Body of pancreas (tissue), 4 donors: ENCODE data around the gene MRPL47. TPM values are rescaled to one million over a fixed set of nuclear protein-coding genes. Genes with fewer than 3 reads are reported as not detected.

Source experiments
- ATAC-seq: fragments of 150-250 bp; one replicate; pipeline ENCODE4 v1.9.1; 2016
- DNase-seq, 4 donors: peaks; one replicate each; pipeline ENCODE4 v3.0.0-alpha.2; 2019
- H3K27ac ChIP-seq, 4 donors: fragments of 200-600 bp; sonication (generic); 1 replicate in 3 of 4; 2 replicates in 1 of 4; pipeline versions ENCODE4 v1.5.1 to v1.6.1; 2016 to 2019; ENCODE audit warnings: mild to moderate bottlenecking in 1 of 4, mixed read lengths in 1 of 4, moderate library complexity in 1 of 4
- H3K27me3 ChIP-seq, 2 donors: fragments of 200-600 bp; sonication (generic); one replicate each; pipeline ENCODE4 v1.6.0; 2016; ENCODE audit warnings: mild to moderate bottlenecking in 1 of 2
- H3K36me3 ChIP-seq, 2 donors: fragments of 200-600 bp; sonication (generic); replicated peaks in 1 of 2; 2 replicates each; pipeline ENCODE4 v1.5.1; 2016; ENCODE audit warnings: low read depth in 2 of 2; ENCODE audit not compliant: insufficient read depth in 1 of 2
- H3K4me1 ChIP-seq: fragments of 200-600 bp; sonication (generic); one replicate; pipeline ENCODE4 v1.6.0; 2016
- H3K4me3 ChIP-seq, 2 donors: fragments of 200-600 bp; sonication (generic); 1 replicate in 1 of 2; 2 replicates in 1 of 2; pipeline ENCODE4 v1.5.1; 2016 to 2019
- H3K9me3 ChIP-seq, 3 donors: fragments of 200-600 bp; sonication (generic); 1 replicate in 2 of 3; 2 replicates in 1 of 3; pipeline ENCODE4 v1.5.1; 2016
- POLR2A ChIP-seq, 3 donors: fragments of 450-650 bp; IDR thresholded peaks; one replicate each; pipeline ENCODE4 v1.6.1; 2016; ENCODE audit warnings: antibody characterized with exemption in 3 of 3, mild to moderate bottlenecking in 2 of 3
- WGBS, 2 donors: methylation state at CpG; one replicate each; pipeline ENCODE4 v1.1.5; 2017; 5-methylcytosine and 5-hydroxymethylcytosine counted together
- intact Hi-C: fragments of 100-400 bp; cut with DNase I; formaldehyde crosslinking; loops from one replicate; pipeline ENCODE4 v1.15.1; 2023
- total RNA-seq, 2 donors: library from RNA; depleted of rRNA; stranded (reverse); fragments of >200 nt; gene quantifications; one replicate each; pipeline ENCODE4 v1.1.0, GENCODE V29; 2016
- TF ChIP-seq, protein P1 (sequence below), 7 experiments: fragments of 450-650 bp in 4 of 7; fragments of 200-600 bp in 3 of 7; sonication (generic) in 3 of 7; IDR thresholded peaks; one replicate each; pipeline ENCODE4 v1.5.1; 2016 to 2019; ENCODE audit warnings: antibody characterized with exemption in 7 of 7

MRPL47 gene
- total RNA-seq, 2 donors from 2014 or later = 5.3 to 8.6 TPM

DNA sequence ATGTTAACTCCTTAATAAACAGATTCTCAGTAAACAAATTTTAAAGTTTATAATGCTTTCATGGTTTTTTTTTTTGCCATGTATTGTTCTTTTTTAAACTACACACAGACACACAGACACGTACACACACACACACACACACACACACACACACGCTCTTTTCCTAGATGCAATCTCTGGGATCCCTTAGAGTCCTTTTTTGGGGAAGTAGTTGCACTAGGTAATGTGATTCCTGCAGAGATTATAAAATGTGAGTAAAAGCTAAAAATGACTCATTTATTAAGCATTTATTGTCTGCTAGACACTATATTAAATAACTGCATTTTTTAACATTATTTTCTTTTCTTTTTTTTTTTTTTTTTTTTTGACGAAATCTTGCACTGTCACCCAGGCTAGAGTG, 20.0 kb upstream of the MRPL47 start:
- ATAC-seq (no peak), DNase-seq (no peak)
- no peaks in the 10 kb centered on the region for H3K4me1 ChIP-seq
- H3K9me3 ChIP-seq = no peaks in the 10 kb centered on the region
- no peak overlapping the region for H3K4me3 ChIP-seq
- TF ChIP-seq, protein P1, sequence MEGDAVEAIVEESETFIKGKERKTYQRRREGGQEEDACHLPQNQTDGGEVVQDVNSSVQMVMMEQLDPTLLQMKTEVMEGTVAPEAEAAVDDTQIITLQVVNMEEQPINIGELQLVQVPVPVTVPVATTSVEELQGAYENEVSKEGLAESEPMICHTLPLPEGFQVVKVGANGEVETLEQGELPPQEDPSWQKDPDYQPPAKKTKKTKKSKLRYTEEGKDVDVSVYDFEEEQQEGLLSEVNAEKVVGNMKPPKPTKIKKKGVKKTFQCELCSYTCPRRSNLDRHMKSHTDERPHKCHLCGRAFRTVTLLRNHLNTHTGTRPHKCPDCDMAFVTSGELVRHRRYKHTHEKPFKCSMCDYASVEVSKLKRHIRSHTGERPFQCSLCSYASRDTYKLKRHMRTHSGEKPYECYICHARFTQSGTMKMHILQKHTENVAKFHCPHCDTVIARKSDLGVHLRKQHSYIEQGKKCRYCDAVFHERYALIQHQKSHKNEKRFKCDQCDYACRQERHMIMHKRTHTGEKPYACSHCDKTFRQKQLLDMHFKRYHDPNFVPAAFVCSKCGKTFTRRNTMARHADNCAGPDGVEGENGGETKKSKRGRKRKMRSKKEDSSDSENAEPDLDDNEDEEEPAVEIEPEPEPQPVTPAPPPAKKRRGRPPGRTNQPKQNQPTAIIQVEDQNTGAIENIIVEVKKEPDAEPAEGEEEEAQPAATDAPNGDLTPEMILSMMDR (IDR thresholded peaks at IDR 0.05) = no peak
- TF ChIP-seq POLR2A (IDR thresholded peaks at IDR 0.05) = no peak
- 56 to 84% methylated on average over 2 to 3 of the region's 3 CpGs for WGBS, 2 donors
- H3K36me3 ChIP-seq = peaks cover 4 to 14% of the 10 kb centered on the region in 2 donors
- no peaks in the 10 kb centered on the region for H3K27me3 ChIP-seq
- intact Hi-C loops = no loop called here
- H3K27ac ChIP-seq = no peak overlapping the region

DNA sequence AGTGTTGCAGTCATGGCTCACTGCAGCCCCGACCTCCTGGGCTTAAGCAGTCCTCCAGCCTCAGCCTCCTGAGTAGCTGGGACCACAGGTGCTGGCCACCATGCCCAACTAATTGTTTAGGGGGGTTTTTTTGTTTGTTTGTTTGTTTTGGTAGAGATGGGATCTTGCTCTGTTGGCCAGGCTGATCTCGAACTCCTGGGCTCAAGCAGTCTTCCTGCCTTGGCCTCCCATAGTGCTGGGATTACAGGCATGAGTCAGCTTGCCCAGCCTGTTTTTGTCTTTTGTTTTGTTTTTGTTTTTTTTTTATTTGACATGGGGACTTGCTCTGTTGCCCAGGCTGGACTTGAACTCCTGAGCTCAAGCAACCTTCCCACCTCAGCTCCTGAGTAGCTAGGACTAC, 17.6 kb upstream of the MRPL47 start:
- intact Hi-C loops = no loop called here
- TF ChIP-seq POLR2A (IDR thresholded peaks at IDR 0.05) = no peak
- TF ChIP-seq, protein P1 (IDR thresholded peaks at IDR 0.05) = no peak
- peaks cover 4 to 19% of the 10 kb centered on the region in 2 donors for H3K36me3 ChIP-seq
- no peaks in the 10 kb centered on the region for H3K4me1 ChIP-seq
- no peak overlapping the region for H3K27ac ChIP-seq
- H3K4me3 ChIP-seq = no peak overlapping the region
- no peaks in the 10 kb centered on the region for H3K27me3 ChIP-seq
- 96 to 100% methylated on average over 2 of the region's 2 CpGs for WGBS, 2 donors
- no peaks in the 10 kb centered on the region for H3K9me3 ChIP-seq
- DNase-seq (no peak), ATAC-seq (no peak)

DNA sequence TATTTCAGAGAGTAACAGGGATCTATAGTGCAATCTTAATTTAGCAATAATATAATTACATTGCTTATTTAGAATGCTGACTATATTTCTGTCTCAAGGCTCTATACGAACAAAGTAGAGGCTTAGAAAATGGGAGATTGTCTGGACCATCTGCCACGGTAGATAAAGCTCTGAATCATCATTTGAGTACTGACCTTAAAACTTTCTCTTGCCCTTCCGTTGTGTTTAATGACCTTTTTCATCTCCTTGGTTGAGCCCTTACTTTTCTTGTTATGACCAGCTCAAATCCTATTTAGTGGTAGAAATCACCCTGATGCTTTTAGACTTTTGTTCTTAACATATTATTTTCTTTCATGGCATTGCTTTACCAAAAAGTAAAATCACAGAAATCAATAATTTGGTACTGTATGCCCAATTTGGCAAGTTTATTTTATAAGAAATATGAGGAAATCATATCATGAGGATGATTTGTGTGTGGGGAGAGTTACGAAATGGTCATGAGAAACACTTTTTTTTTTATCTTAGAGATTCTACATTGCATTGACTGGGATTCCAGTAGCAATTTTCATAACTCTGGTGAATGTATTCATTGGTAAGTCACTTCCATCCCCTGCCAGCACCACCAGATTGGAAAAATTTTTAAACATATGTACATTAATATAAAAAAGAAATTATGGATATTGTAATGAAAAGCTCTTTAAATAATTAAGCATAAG, 11.2 kb upstream of the MRPL47 start:
- 82 to 85% methylated on average over 4 of the region's 4 CpGs for WGBS, 2 donors
- TF ChIP-seq POLR2A (IDR thresholded peaks at IDR 0.05) = no peak
- TF ChIP-seq, protein P1 (IDR thresholded peaks at IDR 0.05) = no peak
- intact Hi-C loops = no loop called here
- H3K27ac ChIP-seq = no peak overlapping the region
- H3K36me3 ChIP-seq = peaks cover 0 to 5% of the 10 kb centered on the region in 2 donors
- ATAC-seq (no peak), DNase-seq (no peak)
- no peaks in the 10 kb centered on the region for H3K4me1 ChIP-seq
- H3K9me3 ChIP-seq = no peaks in the 10 kb centered on the region
- H3K4me3 ChIP-seq = no peak overlapping the region
- no peaks in the 10 kb centered on the region for H3K27me3 ChIP-seq

DNA sequence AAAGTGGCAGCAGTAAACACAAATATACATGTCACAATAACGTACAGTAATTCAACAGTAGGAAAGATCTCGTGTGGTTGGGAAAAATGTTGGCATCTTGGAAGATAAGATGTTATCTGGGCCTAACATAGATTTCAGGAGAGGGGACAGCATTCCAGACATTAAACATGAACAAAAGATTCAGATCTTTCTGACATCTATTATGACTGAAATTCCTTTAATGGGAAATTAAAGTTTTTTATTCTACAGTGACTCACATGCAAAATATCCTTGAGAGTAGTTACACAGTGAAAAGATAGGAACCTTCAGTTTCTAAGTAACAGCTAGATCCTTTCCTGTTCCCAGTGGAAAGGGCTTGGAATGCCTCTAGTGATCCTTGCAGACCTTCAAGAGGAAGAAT, 9.4 kb upstream of the MRPL47 start:
- H3K27ac ChIP-seq = no peak overlapping the region
- ATAC-seq = no peak
- peaks cover 0 to 5% of the 10 kb centered on the region in 2 donors for H3K36me3 ChIP-seq
- H3K9me3 ChIP-seq = no peaks in the 10 kb centered on the region
- WGBS, 2 donors = 37 to 45% methylated on average over 2 of the region's 2 CpGs
- H3K4me3 ChIP-seq = no peak overlapping the region
- TF ChIP-seq, protein P1 (IDR thresholded peaks at IDR 0.05) = no peak
- TF ChIP-seq POLR2A (IDR thresholded peaks at IDR 0.05) = no peak
- no peaks in the 10 kb centered on the region for H3K27me3 ChIP-seq
- H3K4me1 ChIP-seq = no peaks in the 10 kb centered on the region
- intact Hi-C loops = no loop called here
- no peak for DNase-seq

DNA sequence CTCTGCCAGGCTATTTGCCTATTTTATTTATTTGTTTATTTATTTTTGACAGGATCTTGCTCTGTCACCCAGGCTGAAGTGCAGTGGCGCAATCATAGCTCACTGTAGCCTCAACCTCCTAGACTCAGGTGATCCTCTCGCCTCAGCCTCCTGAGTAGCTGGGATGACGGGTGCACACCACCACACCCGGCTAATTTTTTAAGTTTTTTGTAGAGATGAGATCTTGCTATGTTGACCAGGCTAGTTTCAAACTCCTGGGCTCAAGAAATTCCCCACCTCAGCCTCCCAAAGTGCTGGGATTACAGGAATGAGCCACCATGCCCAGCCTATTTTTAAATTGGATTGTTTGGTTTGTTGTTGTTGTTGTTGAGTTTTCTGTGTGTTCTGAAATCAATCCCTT, 5.6 kb upstream of the MRPL47 start:
- Histone ChIP-seq H3K9me3 (no peaks in the 10 kb centered on the region), H3K27me3 (no peaks in the 10 kb centered on the region), H3K27ac (no peak overlapping the region), H3K4me3 (no peak overlapping the region), H3K4me1 (peaks cover 14% of the 10 kb centered on the region), H3K36me3 (no peaks in the 10 kb centered on the region)
- no peak for ATAC-seq
- intact Hi-C loops = no loop called here
- 97% methylated on average over 4 of the region's 4 CpGs for WGBS, 2 donors
- DNase-seq = no peak
- TF ChIP-seq POLR2A (IDR thresholded peaks at IDR 0.05) = no peak
- TF ChIP-seq, protein P1 (IDR thresholded peaks at IDR 0.05) = no peak
